Smooth muscle cell (in vitro differentiated cells): Measurements from ENCODE around the gene SCNM1. TPM values are rescaled to one million over a fixed set of nuclear protein-coding genes. Genes with fewer than 3 reads are reported as not detected.
A peak's percentile ranks its signal among the peaks of the same experiment; 100 is the strongest.

Source experiments
- DNase-seq: peaks from one replicate; lab custom pipeline; 2025; ENCODE audit not compliant: unreplicated experiment; lab: John Stamatoyannopoulos, UW
- H2AFZ ChIP-seq: fragments of 200-600 bp; sonication (generic); 2 replicates; pipeline ENCODE4 v1.6.0; 2016; ENCODE audit warnings: antibody characterized with exemption, low read depth, mild to moderate bottlenecking
- H3F3A ChIP-seq: fragments of 200-600 bp; sonication (generic); 2 replicates; pipeline ENCODE4 v1.6.0; 2017; ENCODE audit warnings: antibody characterized with exemption, low read depth
- H3K27ac ChIP-seq: fragments of 200-600 bp; sonication (generic); 2 replicates; pipeline ENCODE4 v1.5.1; 2016; ENCODE audit warnings: low read depth, mild to moderate bottlenecking
- H3K27me3 ChIP-seq: fragments of 200-600 bp; sonication (generic); 2 replicates; pipeline ENCODE4 v1.6.1; 2016; ENCODE audit warnings: low read depth, mild to moderate bottlenecking
- H3K36me3 ChIP-seq: fragments of 200-600 bp; sonication (generic); 2 replicates; pipeline ENCODE4 v1.5.1; 2016; ENCODE audit warnings: low read depth
- H3K4me1 ChIP-seq: fragments of 200-600 bp; sonication (generic); 2 replicates; pipeline ENCODE4 v1.5.1; 2016; ENCODE audit warnings: low read depth
- H3K4me2 ChIP-seq: fragments of 200-600 bp; sonication (generic); 2 replicates; pipeline ENCODE4 v1.6.0; 2016; ENCODE audit warnings: mild to moderate bottlenecking
- H3K4me3 ChIP-seq: fragments of 200-600 bp; sonication (generic); 2 replicates; pipeline ENCODE4 v1.5.1; 2016; ENCODE audit warnings: mild to moderate bottlenecking
- H3K79me2 ChIP-seq: fragments of 200-600 bp; sonication (generic); 2 replicates; pipeline ENCODE4 v1.6.0; 2016; ENCODE audit warnings: low read depth, mild to moderate bottlenecking
- H3K9ac ChIP-seq: fragments of 200-600 bp; sonication (generic); 2 replicates; pipeline ENCODE4 v1.6.0; 2016; ENCODE audit warnings: low read depth
- H3K9me3 ChIP-seq: fragments of 200-600 bp; sonication (generic); replicated peaks from 2 replicates; pipeline ENCODE4 v1.5.1; 2016; ENCODE audit warnings: low read depth
- H4K20me1 ChIP-seq: fragments of 200-600 bp; sonication (generic); 2 replicates; pipeline ENCODE4 v1.6.0; 2016; ENCODE audit warnings: low read depth
- CTCF ChIP-seq: fragments of 200-600 bp; sonication (generic); IDR thresholded peaks from 2 replicates; pipeline ENCODE4 v1.5.1; 2017; ENCODE audit warnings: borderline replicate concordance, mild to moderate bottlenecking, antibody characterized with exemption; ENCODE audit not compliant: insufficient read depth, poor library complexity, severe bottlenecking
- WGBS: methylation state at CpG from one replicate; pipeline ENCODE4 v1.1.7; 2016; ENCODE audit warnings: low lambda C conversion rate; 5-methylcytosine and 5-hydroxymethylcytosine counted together
- polyA plus RNA-seq: library from polyadenylated mRNA; unstranded; fragments of >200 nt; fragmentation: Nextera tagmentation; extraction: Ambion mirVana; gene quantifications from 2 replicates; pipeline ENCODE4 v1.2.1, GENCODE V29; 2016
- total RNA-seq: library from RNA; depleted of rRNA; stranded (reverse); fragments of >200 nt; gene quantifications from 2 replicates; pipeline ENCODE4 v1.2.3, GENCODE V29; 2014

Gene SCNM1
- total and polyA plus RNA-seq, 2 experiments from 2014 or later: 49.7 to 94.8 TPM

GRCh38 chr1:151165281-151165737 is 635 bp upstream of the SCNM1 start:
- Histone ChIP-seq H3K79me2 (peaks cover 6% of the 10 kb centered on the region), H2AFZ (peak overlapping the region; percentile 92), H3K27ac (peak overlapping the region; percentile 70), H3K4me2 (peak overlapping the region; percentile 96), H3K4me3 (peak overlapping the region; percentile 60), H3K9me3 (no peaks in the 10 kb centered on the region), H3K27me3 (no peaks in the 10 kb centered on the region), H3K4me1 (peaks cover 12% of the 10 kb centered on the region), H3K9ac (peak overlapping the region; percentile 61), H4K20me1 (no peaks in the 10 kb centered on the region), H3K36me3 (no peaks in the 10 kb centered on the region), H3F3A (peaks cover 10% of the 10 kb centered on the region)
- DNase-seq: peak; percentile 55
- peak; percentile 7 for TF ChIP-seq CTCF
- WGBS: 2% methylated on average over 13 of the region's 15 CpGs

GRCh38 chr1:151166505-151166956 is 587 bp downstream of the SCNM1 start:
- peak overlapping the region; percentile 96 for H3K4me2 ChIP-seq
- no peak for DNase-seq

GRCh38 chr1:151167116-151167515 is 1.2 kb downstream of the SCNM1 start:
- Histone ChIP-seq H3K4me2 (peak overlapping the region; percentile 96), H3K9me3 (no peaks in the 10 kb centered on the region), H3F3A (peaks cover 10% of the 10 kb centered on the region), H3K27me3 (no peaks in the 10 kb centered on the region), H4K20me1 (no peaks in the 10 kb centered on the region), H3K79me2 (peaks cover 6% of the 10 kb centered on the region), H3K4me1 (peaks cover 12% of the 10 kb centered on the region), H2AFZ (no peak overlapping the region), H3K27ac (peak overlapping the region; percentile 73), H3K9ac (peak overlapping the region; percentile 63), H3K4me3 (peak overlapping the region; percentile 60), H3K36me3 (no peaks in the 10 kb centered on the region)
- no peak for TF ChIP-seq CTCF
- no peak for DNase-seq
- WGBS: 94% methylated on average over 6 of the region's 6 CpGs

More at GRCh38 chr1:151166505-151166956, 587 bp downstream of the SCNM1 start:
- H3K4me1 ChIP-seq: peaks cover 12% of the 10 kb centered on the region
- no peaks in the 10 kb centered on the region for H3K36me3 ChIP-seq
- peak overlapping the region; percentile 63 for H3K9ac ChIP-seq
- H3K9me3 ChIP-seq: no peaks in the 10 kb centered on the region
- H3K79me2 ChIP-seq: peaks cover 6% of the 10 kb centered on the region
- peak overlapping the region; percentile 73 for H3K27ac ChIP-seq
- WGBS: 9% methylated on average over 15 of the region's 15 CpGs
- peak overlapping the region; percentile 60 for H3K4me3 ChIP-seq
- H3F3A ChIP-seq: peaks cover 10% of the 10 kb centered on the region
- no peaks in the 10 kb centered on the region for H4K20me1 ChIP-seq
- H3K27me3 ChIP-seq: no peaks in the 10 kb centered on the region
- TF ChIP-seq CTCF: no peak
- H2AFZ ChIP-seq: peak overlapping the region; percentile 21

GRCh38 chr1:151171190-151171589 is 5.2 kb downstream of the SCNM1 start:
- Histone ChIP-seq H2AFZ (no peak overlapping the region), H3K9me3 (no peaks in the 10 kb centered on the region), H3K79me2 (peaks cover 6% of the 10 kb centered on the region), H3K4me1 (peaks cover 5% of the 10 kb centered on the region), H4K20me1 (no peaks in the 10 kb centered on the region), H3K4me2 (no peak overlapping the region), H3F3A (peaks cover 10% of the 10 kb centered on the region), H3K36me3 (peaks cover 2% of the 10 kb centered on the region), H3K9ac (no peak overlapping the region), H3K27ac (no peak overlapping the region), H3K27me3 (no peaks in the 10 kb centered on the region), H3K4me3 (no peak overlapping the region)
- TF ChIP-seq CTCF: no peak
- 94% methylated on average over 5 of the region's 5 CpGs for WGBS
- DNase-seq: no peak
